ENCODE measurements around the gene NTSR1. TPM values are rescaled to one million over a fixed set of nuclear protein-coding genes. Genes with fewer than 3 reads are reported as not detected.

Gene NTSR1
- total RNA-seq, 1 experiment from 2014 or later, result 0.16 TPM

- peaks cover 41% of the 10 kb centered on the region for H3K27me3 Mint-ChIP-seq (ENCODE audit: insufficient read depth, unreplicated experiment)
- ChIA-PET POLR2A (interaction anchor here (0.5 kb wide), 1 partner anchor 12 kb away, joined by 5 read pairs; no protein-coding TSS in a partner anchor), CTCF (interaction anchor here (0.6 to 2.3 kb wide), 10 partner anchors 9 to 112 kb away, joined by 3 to 9 read pairs (median 5); no protein-coding TSS in a partner anchor)
- 0 out of 2 replicates have a peak, but pooled peaks cover 7% of the 10 kb centered on the region for H3K4me1 ChIP-seq
- TF ChIP-seq CTCF (IDR thresholded peaks at IDR 0.05; ENCODE audit: insufficient read depth in 1 of 2, low read depth in 1 of 2, low read length in 1 of 2, severe bottlenecking in 1 of 2, unreplicated experiment in 1 of 2), result no peak
- no peak overlapping the region for H3K4me3 Mint-ChIP-seq (ENCODE audit: unreplicated experiment)
- no peak for DNase-seq
- no peaks in the 10 kb centered on the region for H3K36me3 ChIP-seq (ENCODE audit: control insufficient read depth, insufficient read depth, low read length)
- no peaks in the 10 kb centered on the region for H3K4me1 Mint-ChIP-seq (ENCODE audit: low read depth, unreplicated experiment)
- no peak overlapping the region for H3K27ac Mint-ChIP-seq (ENCODE audit: unreplicated experiment)
- BruUV-seq (replicated peaks), result no TSS peak
- no peak overlapping the region for H3K4me3 ChIP-seq (ENCODE audit: low read depth, low read length)
- H3K9me3 Mint-ChIP-seq (ENCODE audit: unreplicated experiment), result no peaks in the 10 kb centered on the region
- no peaks in the 10 kb centered on the region for H3K9me3 ChIP-seq
- H3K36me3 Mint-ChIP-seq (ENCODE audit: insufficient read depth, unreplicated experiment), result no peaks in the 10 kb centered on the region
- peaks cover 4% of the 10 kb centered on the region for H3K27me3 ChIP-seq (replicated peaks; ENCODE audit: control insufficient read depth, insufficient read depth, low read length)
- intact Hi-C loops (cut with micrococcal nuclease; ENCODE audit: unreplicated experiment), result no loop called here
Measured at GRCh38 chr20:62707276-62707920, 1.2 kb upstream of the NTSR1 start.

DNA sequence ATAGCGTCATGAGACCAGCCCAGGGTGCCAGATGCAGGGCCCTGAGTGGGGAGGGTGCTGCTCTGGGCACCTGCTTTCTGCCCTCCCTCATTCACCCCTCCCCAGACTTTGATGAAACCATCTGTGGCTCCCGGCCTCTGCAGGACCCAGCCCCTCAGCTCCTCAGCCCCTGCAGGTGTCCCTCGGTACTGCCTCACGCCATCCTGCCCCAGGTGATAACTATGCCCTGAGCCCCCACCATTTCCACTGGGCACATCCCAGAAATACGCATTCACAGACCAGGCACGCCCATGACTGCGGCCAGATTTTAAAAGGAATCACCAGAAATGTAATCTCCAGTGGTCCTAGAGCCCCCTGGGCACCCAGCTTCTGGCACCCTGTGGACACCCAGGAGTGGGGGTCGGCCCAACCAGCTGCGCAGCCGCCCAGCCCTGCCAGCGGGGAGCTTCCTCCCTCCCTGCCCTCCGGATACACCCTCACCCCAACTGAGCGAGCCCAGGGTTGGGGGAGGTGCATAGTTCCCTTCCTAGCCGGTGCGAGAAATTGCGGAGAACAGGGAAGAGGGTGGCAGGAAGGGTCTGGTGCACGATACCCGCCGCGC lies 615 bp upstream of the NTSR1 start:
- intact Hi-C loops (cut with micrococcal nuclease; ENCODE audit: unreplicated experiment), result no loop called here
- H3K36me3 Mint-ChIP-seq (ENCODE audit: insufficient read depth, unreplicated experiment), result no peaks in the 10 kb centered on the region
- H3K4me1 Mint-ChIP-seq (ENCODE audit: low read depth, unreplicated experiment), result no peaks in the 10 kb centered on the region
- peaks cover 39% of the 10 kb centered on the region for H3K27me3 Mint-ChIP-seq (ENCODE audit: insufficient read depth, unreplicated experiment)
- H3K36me3 ChIP-seq (ENCODE audit: control insufficient read depth, insufficient read depth, low read length), result no peaks in the 10 kb centered on the region
- POLR2A ChIA-PET, result no interaction called here
- H3K4me1 ChIP-seq, result 0 out of 2 replicates have a peak, but pooled peaks cover 7% of the 10 kb centered on the region
- no peak overlapping the region for H3K27ac Mint-ChIP-seq (ENCODE audit: unreplicated experiment)
- no peaks in the 10 kb centered on the region for H3K9me3 ChIP-seq
- no peak overlapping the region for H3K4me3 ChIP-seq (ENCODE audit: low read depth, low read length)
- no peaks in the 10 kb centered on the region for H3K9me3 Mint-ChIP-seq (ENCODE audit: unreplicated experiment)
- BruUV-seq (replicated peaks), result no TSS peak
- no peak overlapping the region for H3K4me3 Mint-ChIP-seq (ENCODE audit: unreplicated experiment)
- DNase-seq, result peak in 1 of 2 experiments; percentile 71
- TF ChIP-seq CTCF (IDR thresholded peaks at IDR 0.05; ENCODE audit: insufficient read depth in 1 of 2, low read depth in 1 of 2, low read length in 1 of 2, severe bottlenecking in 1 of 2, unreplicated experiment in 1 of 2), result peak; percentile 57 to 83
- CTCF ChIA-PET, result interaction anchor here (0.6 to 2.3 kb wide), 7 partner anchors 10 to 90 kb away, joined by 3 to 9 read pairs (median 5); no protein-coding TSS in a partner anchor
- peaks cover 4% of the 10 kb centered on the region for H3K27me3 ChIP-seq (replicated peaks; ENCODE audit: control insufficient read depth, insufficient read depth, low read length)

GRCh38 chr20:62709537-62709905 lies 885 bp downstream of the NTSR1 start:
- H3K27ac Mint-ChIP-seq (ENCODE audit: unreplicated experiment), result no peak overlapping the region
- BruUV-seq (replicated peaks), result no TSS peak
- no peaks in the 10 kb centered on the region for H3K36me3 ChIP-seq (ENCODE audit: control insufficient read depth, insufficient read depth, low read length)
- no peak overlapping the region for H3K4me3 ChIP-seq (ENCODE audit: low read depth, low read length)
- H3K4me3 Mint-ChIP-seq (ENCODE audit: unreplicated experiment), result no peak overlapping the region
- H3K9me3 ChIP-seq, result no peaks in the 10 kb centered on the region
- H3K27me3 ChIP-seq (replicated peaks; ENCODE audit: control insufficient read depth, insufficient read depth, low read length), result peaks cover 4% of the 10 kb centered on the region
- POLR2A ChIA-PET, result no interaction called here
- H3K9me3 Mint-ChIP-seq (ENCODE audit: unreplicated experiment), result no peaks in the 10 kb centered on the region
- H3K36me3 Mint-ChIP-seq (ENCODE audit: insufficient read depth, unreplicated experiment), result no peaks in the 10 kb centered on the region
- 0 out of 2 replicates have a peak, but pooled peaks cover 2% of the 10 kb centered on the region for H3K4me1 ChIP-seq
- intact Hi-C loops (cut with micrococcal nuclease; ENCODE audit: unreplicated experiment), result no loop called here
- no peaks in the 10 kb centered on the region for H3K4me1 Mint-ChIP-seq (ENCODE audit: low read depth, unreplicated experiment)
- CTCF ChIA-PET, result interaction anchor here (0.6 kb wide), 1 partner anchor 210 kb away, joined by 3 read pairs; no protein-coding TSS in a partner anchor
- TF ChIP-seq CTCF (IDR thresholded peaks at IDR 0.05; ENCODE audit: insufficient read depth in 1 of 2, low read depth in 1 of 2, low read length in 1 of 2, severe bottlenecking in 1 of 2, unreplicated experiment in 1 of 2), result no peak
- no peak for DNase-seq
- peaks cover 39% of the 10 kb centered on the region for H3K27me3 Mint-ChIP-seq (ENCODE audit: insufficient read depth, unreplicated experiment)
